Skeletal muscle tissue (tissue), 4 donors: ENCODE measurements around the gene ABLIM1. TPM values are rescaled to one million over a fixed set of nuclear protein-coding genes. Genes with fewer than 3 reads are reported as not detected.
A peak's percentile ranks its signal among the peaks of the same experiment; 100 is the strongest.

Source experiments
- H3K27ac ChIP-seq: one replicate; pipeline ENCODE4 v1.7.0; 2013; ENCODE audit warnings: mild to moderate bottlenecking, low read depth, low read length, inconsistent platforms
- H3K27me3 ChIP-seq, 3 donors: one replicate each; pipeline ENCODE4 v1.7.0; 2013; ENCODE audit warnings: low read length in 3 of 3; ENCODE audit not compliant: control insufficient read depth in 3 of 3, insufficient read depth in 3 of 3
- H3K36me3 ChIP-seq, 3 donors: one replicate each; pipeline ENCODE4 v1.7.0; 2013; ENCODE audit warnings: low read length in 3 of 3; ENCODE audit not compliant: control insufficient read depth in 3 of 3, insufficient read depth in 3 of 3
- H3K4me1 ChIP-seq, 3 donors: one replicate each; pipeline ENCODE4 v1.7.0; 2013; ENCODE audit warnings: low read length in 3 of 3, mild to moderate bottlenecking in 3 of 3; ENCODE audit not compliant: control insufficient read depth in 3 of 3, insufficient read depth in 3 of 3
- H3K4me3 ChIP-seq, 3 donors: one replicate each; pipeline ENCODE4 v1.7.0; 2013; ENCODE audit warnings: low read length in 3 of 3
- H3K9ac ChIP-seq, 3 donors: one replicate each; pipeline ENCODE4 v1.7.0; 2013; ENCODE audit warnings: low read length in 3 of 3, mild to moderate bottlenecking in 3 of 3, moderate library complexity in 2 of 3, low read depth in 1 of 3
- H3K9me3 ChIP-seq, 3 donors: one replicate each; pipeline ENCODE4 v1.7.0; 2013; ENCODE audit warnings: low read length in 3 of 3; ENCODE audit not compliant: control insufficient read depth in 3 of 3
- total RNA-seq: library from RNA; depleted of rRNA; stranded (reverse); fragments of >200 nt; gene quantifications from one replicate; pipeline ENCODE4 v1.2.3, GENCODE V29; 2014
- donor health status: Osteomylitis.

ABLIM1 gene
- total RNA-seq, 1 donor from 2014 or later: 34.4 TPM

DNA sequence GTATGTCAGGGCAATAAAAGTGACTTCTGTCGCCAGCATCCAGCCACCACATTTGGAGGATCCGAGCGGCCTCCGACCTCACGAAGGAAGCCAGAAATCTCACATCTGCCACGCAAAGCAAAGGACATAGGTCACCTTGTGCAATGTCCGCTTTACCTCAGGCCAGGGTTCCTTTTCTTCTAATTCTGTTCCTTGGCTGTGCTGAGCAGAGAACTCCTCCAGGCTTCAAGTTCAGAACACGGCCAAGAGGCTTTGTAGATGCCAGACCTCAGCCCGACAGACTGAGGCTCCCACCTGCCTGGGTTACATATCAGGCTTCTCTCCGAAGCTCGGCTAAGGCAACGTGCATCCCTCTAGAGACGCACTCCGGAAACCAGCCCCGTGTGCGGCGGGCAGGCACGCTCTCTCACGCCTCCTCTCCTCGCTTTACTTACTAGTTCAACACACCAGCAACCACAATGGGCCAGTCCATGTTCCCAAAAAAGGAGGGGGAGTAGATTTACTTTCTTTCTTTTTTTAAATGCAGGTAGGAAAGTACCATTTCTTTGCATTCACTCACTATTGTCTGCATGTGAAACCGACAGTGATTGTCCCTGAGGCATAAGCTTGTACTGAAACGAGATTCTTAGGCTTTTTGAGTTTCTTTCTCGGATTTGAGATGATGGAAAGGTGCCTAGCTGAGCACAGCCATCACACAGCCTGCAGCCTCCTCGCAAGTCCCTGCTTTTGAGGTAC is 131.4 kb downstream of the ABLIM1 start:
- peaks cover 9 to 18% (median 17%) of the 10 kb centered on the region in 3 donors for H3K4me1 ChIP-seq
- peak overlapping the region; percentile 47 to 70 (median 50) for H3K9ac ChIP-seq
- no peaks in the 10 kb centered on the region for H3K27me3 ChIP-seq
- H3K4me3 ChIP-seq: peak overlapping the region; percentile 50 to 73 (median 71)
- H3K27ac ChIP-seq: peak overlapping the region; percentile 74
- no peaks in the 10 kb centered on the region for H3K9me3 ChIP-seq
- H3K36me3 ChIP-seq: no peaks in the 10 kb centered on the region

DNA sequence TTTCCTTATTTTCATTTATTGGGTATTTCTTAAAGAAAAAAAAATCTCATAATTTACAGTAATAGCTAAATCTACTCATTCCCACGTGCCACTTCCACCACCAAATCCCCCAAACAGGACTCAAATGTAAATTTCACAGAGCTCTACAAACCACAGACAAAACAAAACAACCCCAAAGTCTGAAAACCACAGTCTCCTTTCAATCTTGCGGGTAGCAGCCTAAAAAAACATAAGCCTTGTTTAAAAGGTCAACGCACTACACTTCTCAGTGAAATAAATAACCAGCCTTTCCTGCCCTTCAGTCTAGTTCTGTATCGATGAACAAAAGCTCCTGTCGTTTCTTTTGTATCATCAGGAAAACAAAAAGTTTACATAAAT is 132.0 kb downstream of the ABLIM1 start:
- Histone ChIP-seq H3K36me3 (no peaks in the 10 kb centered on the region), H3K27me3 (no peaks in the 10 kb centered on the region), H3K9me3 (no peaks in the 10 kb centered on the region), H3K9ac (peak overlapping the region; percentile 37 to 70 (median 50)), H3K4me3 (peak overlapping the region; percentile 50 to 73 (median 71)), H3K4me1 (peaks cover 9 to 19% (median 18%) of the 10 kb centered on the region in 3 donors), H3K27ac (peak overlapping the region; percentile 74)

- peak overlapping the region in 2 of 3 donors; percentile 37 to 51 for H3K9ac ChIP-seq
- peaks cover 9 to 19% (median 18%) of the 10 kb centered on the region in 3 donors for H3K4me1 ChIP-seq
- no peaks in the 10 kb centered on the region for H3K36me3 ChIP-seq
- H3K27ac ChIP-seq: peak overlapping the region; percentile 74
- no peaks in the 10 kb centered on the region for H3K27me3 ChIP-seq
- no peaks in the 10 kb centered on the region for H3K9me3 ChIP-seq
- peak overlapping the region in 1 of 3 donors; percentile 73 for H3K4me3 ChIP-seq
Measured at GRCh38 chr10:114525368-114525949, 132.6 kb downstream of the ABLIM1 start.

DNA sequence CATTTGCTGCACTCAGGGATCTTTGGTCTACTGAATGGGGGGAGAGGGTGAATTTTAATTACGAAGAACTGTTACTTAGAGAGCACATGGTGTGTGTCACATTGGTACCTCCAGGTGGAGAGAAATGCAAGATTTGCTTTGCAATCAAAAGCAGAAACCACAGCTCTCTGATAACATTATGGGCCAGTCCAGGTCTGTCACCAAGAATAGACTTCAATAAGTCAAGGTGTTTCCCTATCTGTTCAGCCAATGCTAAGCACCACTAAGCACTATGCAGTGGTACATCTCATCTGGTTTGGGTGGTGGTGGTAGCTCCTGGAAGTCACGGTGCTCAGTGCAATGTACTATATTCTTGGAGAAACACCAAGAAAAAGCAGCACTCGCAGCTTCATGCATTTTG is 134.2 kb downstream of the ABLIM1 start:
- Histone ChIP-seq H3K36me3 (no peaks in the 10 kb centered on the region), H3K9me3 (no peaks in the 10 kb centered on the region), H3K4me3 (no peak overlapping the region), H3K27me3 (no peaks in the 10 kb centered on the region), H3K9ac (no peak overlapping the region), H3K4me1 (peaks cover 12 to 25% (median 24%) of the 10 kb centered on the region in 3 donors), H3K27ac (no peak overlapping the region)

DNA sequence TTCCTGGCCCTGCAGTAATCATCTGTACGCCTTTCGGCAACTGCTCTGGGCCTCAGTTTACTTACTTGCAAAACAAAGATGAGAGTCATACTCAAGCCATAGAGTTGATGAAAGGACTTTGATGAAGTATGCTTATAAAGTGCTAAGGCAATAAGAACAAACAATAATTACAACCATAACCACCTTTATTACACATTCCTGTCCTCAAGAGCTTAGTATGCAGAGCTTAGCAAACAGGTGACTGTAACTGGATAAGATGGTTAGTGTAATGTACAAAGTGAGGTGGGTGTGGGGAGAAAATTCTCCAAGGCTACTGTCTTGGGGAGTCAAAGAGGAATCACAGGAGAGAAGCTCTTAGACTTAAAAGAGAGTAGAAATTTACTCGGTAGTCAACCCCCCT is 136.8 kb downstream of the ABLIM1 start:
- peaks cover 10 to 24% (median 12%) of the 10 kb centered on the region in 3 donors for H3K4me1 ChIP-seq
- no peaks in the 10 kb centered on the region for H3K27me3 ChIP-seq
- H3K9ac ChIP-seq: no peak overlapping the region
- no peaks in the 10 kb centered on the region for H3K36me3 ChIP-seq
- no peak overlapping the region for H3K27ac ChIP-seq
- no peaks in the 10 kb centered on the region for H3K9me3 ChIP-seq
- H3K4me3 ChIP-seq: no peak overlapping the region

DNA sequence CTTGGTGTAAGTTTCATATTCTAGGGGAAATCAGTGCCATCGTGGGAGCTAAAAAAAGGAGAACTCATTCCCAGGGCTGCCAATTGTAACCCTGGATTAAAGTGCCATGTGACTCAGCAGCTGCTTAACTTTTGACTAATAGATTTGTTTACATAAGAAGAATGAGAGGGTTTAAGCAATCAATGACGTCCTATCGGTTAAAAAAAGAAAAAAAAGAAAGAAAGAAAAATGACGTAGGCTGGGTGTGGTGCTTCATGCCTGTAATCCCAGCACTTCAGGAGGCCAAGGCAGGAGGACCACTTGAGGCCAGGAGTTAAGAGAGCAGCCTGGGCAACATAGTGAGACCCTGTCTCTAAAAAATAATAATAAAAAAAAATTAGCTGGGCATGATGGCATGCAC is 137.6 kb downstream of the ABLIM1 start:
- Histone ChIP-seq H3K4me3 (no peak overlapping the region), H3K27ac (no peak overlapping the region), H3K27me3 (no peaks in the 10 kb centered on the region), H3K9ac (no peak overlapping the region), H3K4me1 (peaks cover 7 to 19% (median 9%) of the 10 kb centered on the region in 3 donors), H3K9me3 (no peaks in the 10 kb centered on the region), H3K36me3 (no peaks in the 10 kb centered on the region)

GRCh38 chr10:114519756-114520293 is 138.2 kb downstream of the ABLIM1 start:
- no peaks in the 10 kb centered on the region for H3K9me3 ChIP-seq
- no peak overlapping the region for H3K4me3 ChIP-seq
- H3K27ac ChIP-seq: no peak overlapping the region
- peaks cover 7 to 19% (median 9%) of the 10 kb centered on the region in 3 donors for H3K4me1 ChIP-seq
- H3K36me3 ChIP-seq: no peaks in the 10 kb centered on the region
- H3K27me3 ChIP-seq: no peaks in the 10 kb centered on the region
- no peak overlapping the region for H3K9ac ChIP-seq

DNA sequence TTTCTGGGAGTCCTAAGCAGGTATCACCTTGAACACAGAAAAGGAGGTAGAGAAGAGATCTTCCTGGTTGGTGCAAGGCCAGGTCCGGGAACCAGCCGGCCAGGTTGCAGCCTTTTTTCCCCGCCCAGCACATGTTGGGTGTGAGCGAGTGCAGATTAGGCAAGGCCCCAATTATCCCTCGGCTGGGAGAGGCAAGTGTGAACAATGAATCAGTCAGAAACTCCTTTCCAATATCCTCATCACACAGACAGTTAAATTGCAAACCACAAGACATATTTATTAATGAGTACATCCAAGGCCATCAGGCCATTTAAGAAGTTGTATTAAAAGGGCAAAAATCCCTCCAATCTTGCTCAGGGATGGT is 138.8 kb downstream of the ABLIM1 start:
- H3K9me3 ChIP-seq: no peaks in the 10 kb centered on the region
- H3K27me3 ChIP-seq: no peaks in the 10 kb centered on the region
- no peak overlapping the region for H3K27ac ChIP-seq
- no peak overlapping the region for H3K4me3 ChIP-seq
- H3K36me3 ChIP-seq: no peaks in the 10 kb centered on the region
- H3K9ac ChIP-seq: no peak overlapping the region
- H3K4me1 ChIP-seq: peaks cover 7 to 18% (median 9%) of the 10 kb centered on the region in 3 donors

DNA sequence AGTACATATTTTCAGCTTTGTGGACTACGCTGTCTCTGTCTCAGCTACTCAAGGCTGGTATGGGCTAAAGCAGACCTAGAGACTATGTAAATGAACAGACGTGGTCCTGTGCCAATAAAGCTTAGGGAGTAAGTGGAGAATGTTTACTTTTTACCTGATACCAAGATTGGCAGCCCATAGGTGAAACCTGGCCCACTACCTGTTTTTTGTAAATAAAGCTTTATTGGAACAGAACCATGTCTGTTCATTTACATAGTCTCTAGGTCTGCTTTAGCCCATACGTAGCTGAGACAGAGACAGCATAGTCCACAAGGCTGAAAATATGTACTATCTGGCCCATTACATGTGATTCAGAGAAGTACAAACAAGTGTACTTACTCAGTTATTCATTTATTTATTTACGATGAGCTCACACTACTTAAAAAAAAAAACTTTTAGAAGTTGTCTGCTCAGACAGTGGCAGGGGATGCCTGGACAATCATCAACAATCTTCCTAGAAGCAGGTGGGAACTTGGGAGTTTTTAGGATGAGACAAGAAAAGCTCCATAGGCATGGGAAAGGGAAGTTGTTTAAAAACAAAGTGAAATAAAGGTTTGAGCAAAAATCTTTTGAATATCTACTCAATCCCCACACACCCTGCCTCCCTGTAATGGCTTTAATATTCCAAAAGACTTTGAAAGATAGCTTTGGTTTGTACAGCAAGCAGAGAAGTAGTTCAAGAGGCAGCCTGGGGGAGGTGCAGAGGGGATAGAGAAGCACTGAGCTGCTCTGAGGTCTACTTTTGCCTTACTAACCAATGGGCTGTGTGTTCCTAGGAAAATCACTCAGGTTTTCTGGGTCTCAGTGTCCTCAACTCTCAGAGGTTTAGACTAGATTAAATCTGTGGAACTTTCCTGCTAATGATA is 139.4 kb downstream of the ABLIM1 start:
- Histone ChIP-seq H3K27ac (no peak overlapping the region), H3K27me3 (no peaks in the 10 kb centered on the region), H3K9ac (no peak overlapping the region), H3K36me3 (no peaks in the 10 kb centered on the region), H3K9me3 (no peaks in the 10 kb centered on the region), H3K4me3 (no peak overlapping the region), H3K4me1 (peaks cover 7 to 18% (median 9%) of the 10 kb centered on the region in 3 donors)
